ENCODE measurements around the gene UTP11.

The UTP11 gene

GRCh38 chr1:38071312-38072256, 59.0 kb downstream of the UTP11 start:
- no peak for DNase-seq (ENCODE audit: low read depth in 2 of 2)

GRCh38 chr1:38072858-38073257, 60.3 kb downstream of the UTP11 start:
- no peak for DNase-seq (ENCODE audit: low read depth in 2 of 2)

- DNase-seq (ENCODE audit: low read depth in 2 of 2), result no peak
Observed at GRCh38 chr1:38073534-38074301, 61.2 kb downstream of the UTP11 start.

GRCh38 chr1:38074302-38074677, 61.8 kb downstream of the UTP11 start:
- DNase-seq (ENCODE audit: low read depth in 2 of 2), result no peak
